ENCODE data around the gene HERC5.
"Not testable (repeated sequence)": the region's sequence is repeated elsewhere in the genome, so short reads cannot be mapped to it uniquely, and the experiment has no call there.

Gene HERC5

DNA sequence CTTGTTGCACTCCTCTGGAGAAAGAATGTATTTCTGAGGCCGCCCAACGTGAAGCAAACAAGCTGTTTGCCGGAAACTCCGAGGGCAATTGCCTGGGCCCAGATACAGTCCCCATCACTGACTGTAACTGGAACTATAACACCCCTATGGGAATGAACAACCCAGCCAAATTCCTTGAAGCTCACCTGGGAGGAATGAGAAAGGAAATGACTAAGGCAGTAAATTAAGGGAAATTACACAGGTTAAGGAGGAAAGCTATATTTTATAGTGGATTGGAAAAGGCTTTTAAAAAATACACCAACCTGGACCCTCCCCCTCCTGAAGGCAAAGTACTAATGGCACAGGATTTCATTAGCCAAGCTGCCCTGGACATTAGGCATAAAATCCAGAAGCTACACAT, 11.7 kb upstream of the HERC5 start:
- TF ChIP-seq, protein P1, sequence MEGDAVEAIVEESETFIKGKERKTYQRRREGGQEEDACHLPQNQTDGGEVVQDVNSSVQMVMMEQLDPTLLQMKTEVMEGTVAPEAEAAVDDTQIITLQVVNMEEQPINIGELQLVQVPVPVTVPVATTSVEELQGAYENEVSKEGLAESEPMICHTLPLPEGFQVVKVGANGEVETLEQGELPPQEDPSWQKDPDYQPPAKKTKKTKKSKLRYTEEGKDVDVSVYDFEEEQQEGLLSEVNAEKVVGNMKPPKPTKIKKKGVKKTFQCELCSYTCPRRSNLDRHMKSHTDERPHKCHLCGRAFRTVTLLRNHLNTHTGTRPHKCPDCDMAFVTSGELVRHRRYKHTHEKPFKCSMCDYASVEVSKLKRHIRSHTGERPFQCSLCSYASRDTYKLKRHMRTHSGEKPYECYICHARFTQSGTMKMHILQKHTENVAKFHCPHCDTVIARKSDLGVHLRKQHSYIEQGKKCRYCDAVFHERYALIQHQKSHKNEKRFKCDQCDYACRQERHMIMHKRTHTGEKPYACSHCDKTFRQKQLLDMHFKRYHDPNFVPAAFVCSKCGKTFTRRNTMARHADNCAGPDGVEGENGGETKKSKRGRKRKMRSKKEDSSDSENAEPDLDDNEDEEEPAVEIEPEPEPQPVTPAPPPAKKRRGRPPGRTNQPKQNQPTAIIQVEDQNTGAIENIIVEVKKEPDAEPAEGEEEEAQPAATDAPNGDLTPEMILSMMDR (conservative IDR thresholded peaks at IDR 0.05; ENCODE audit: control insufficient read depth, insufficient read depth, low read depth, low read length): no peak
- DNase-seq (ENCODE audit: low read depth): no peak
- H3K4me3 ChIP-seq (ENCODE audit: control insufficient read depth, low read depth, low read length): no peak overlapping the region

DNA sequence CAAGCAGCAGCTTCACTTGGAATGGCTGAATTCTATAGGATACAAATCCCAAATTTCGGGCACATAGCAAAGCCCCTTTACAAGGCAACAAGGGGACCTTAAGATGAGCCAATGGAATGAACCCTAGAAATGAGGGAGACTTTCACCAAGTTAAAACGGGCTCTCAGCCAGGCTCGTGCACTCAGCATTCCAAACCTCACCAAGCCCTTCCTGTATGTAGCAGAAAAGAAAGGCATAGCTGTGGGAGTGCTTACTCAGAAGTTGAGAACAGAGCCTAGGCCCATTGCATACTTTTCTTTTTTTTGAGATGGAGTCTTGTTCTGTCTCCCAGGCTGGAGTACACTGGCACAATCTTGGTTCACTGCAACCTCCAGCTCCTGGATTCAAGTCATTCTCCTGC, 10.8 kb upstream of the HERC5 start:
- no peak for DNase-seq (ENCODE audit: low read depth)
- TF ChIP-seq, protein P1 (conservative IDR thresholded peaks at IDR 0.05; ENCODE audit: control insufficient read depth, insufficient read depth, low read depth, low read length): no peak
- no peak overlapping the region for H3K4me3 ChIP-seq (ENCODE audit: control insufficient read depth, low read depth, low read length)

DNA sequence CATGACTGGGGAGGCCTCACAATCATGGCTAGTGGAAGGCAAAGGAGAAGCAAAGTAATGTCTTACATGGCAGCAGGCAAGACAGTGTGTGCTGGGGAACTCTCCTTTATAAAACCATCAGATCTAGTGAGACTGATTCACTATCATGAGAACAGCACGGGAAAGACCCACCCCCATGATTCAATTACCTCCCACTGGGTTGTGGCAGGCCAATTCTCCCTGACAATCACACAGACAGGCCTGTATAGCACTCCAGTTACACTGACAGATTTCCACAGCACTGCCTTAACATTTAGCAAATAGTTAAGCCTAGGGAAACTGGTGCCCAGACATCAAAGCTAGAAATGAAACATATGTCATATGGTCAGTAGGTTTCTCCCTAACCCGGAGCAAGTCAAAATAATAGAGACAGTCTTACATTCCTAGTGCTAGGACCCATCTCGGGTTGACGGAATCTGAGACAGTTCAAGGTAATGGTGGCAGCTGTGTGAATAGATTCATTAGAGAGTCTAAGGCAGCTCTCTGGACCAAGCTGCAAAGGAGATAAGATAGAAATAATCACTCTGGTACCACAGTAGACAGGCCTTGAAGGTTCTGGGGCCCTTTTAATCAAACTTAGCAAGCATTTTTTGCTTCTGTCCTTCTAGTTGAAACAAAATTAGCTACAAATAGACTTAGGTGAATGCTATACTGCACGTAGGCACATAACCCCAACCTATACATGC, 9.4 kb upstream of the HERC5 start:
- DNase-seq (ENCODE audit: low read depth): no peak
- H3K4me3 ChIP-seq (ENCODE audit: control insufficient read depth, low read depth, low read length): no peak overlapping the region
- TF ChIP-seq, protein P1 (conservative IDR thresholded peaks at IDR 0.05; ENCODE audit: control insufficient read depth, insufficient read depth, low read depth, low read length): no peak

DNA sequence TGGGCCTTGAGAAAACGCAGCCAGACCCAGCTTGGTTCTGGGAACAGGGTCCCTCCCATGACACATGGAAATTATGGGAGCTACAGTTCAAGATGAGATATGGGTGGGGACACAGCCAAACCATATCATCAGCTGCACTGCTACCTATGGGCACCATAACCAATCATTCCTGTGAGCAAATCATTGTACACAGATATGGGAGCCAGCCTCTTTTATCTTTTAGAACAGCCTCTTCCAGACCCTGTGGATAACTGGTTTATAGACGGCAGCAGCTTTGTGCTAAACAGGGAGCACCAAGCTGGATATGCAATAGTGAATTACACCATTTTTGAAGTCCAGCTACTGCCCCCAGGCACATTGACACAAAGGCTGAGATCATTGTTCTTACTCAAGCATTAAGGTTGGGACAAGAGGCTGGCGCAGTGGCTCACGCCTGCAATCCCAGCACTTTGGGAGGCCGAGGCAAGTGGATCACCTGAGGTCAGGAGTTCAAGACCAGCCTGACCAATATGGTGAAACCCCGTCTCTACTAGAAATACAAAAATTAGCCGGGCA, 8.6 kb upstream of the HERC5 start:
- not testable (repeated sequence) for DNase-seq (ENCODE audit: low read depth); H3K4me3 ChIP-seq (ENCODE audit: control insufficient read depth, low read depth, low read length)

DNA sequence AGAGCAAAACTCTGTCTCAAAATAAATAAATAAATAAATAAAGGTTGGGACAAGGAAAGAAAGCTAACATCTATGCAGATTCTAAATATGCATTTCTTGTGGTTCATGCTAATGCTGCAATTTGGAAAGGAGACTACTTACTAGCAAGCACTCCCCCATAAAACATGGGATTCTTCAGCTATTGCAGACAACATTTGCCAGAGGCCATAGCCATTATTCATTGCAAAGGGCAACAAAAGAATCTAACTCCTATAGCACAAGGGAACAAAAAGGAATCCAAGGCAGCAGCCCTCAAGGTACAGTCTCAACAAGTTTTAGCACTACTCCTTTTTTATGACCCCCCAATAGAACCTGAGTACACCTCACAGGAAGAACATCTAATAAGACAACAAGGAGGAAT, 8.0 kb upstream of the HERC5 start:
- TF ChIP-seq, protein P1 (conservative IDR thresholded peaks at IDR 0.05; ENCODE audit: control insufficient read depth, insufficient read depth, low read depth, low read length): no peak
- H3K4me3 ChIP-seq (ENCODE audit: control insufficient read depth, low read depth, low read length): no peak overlapping the region
- no peak for DNase-seq (ENCODE audit: low read depth)

DNA sequence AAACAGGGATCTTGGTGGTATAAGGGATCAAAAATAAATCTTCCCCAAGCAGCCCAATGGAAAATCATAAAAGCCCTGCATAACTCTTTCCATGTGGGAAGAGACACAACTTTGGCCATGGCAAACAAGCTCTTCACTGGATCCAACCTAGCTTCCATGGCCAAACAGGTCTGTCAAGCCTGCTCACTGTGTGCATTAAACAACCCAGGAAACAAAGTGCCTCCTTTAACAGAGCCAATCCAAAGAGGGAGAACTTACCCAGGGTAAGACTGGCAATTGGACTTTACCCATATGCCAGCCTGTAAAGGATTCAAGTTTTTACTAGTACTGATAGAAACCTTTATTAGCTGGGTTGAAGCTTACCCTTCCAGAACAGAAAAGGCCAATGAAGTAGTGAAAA, 7.6 kb upstream of the HERC5 start:
- no peak overlapping the region for H3K4me3 ChIP-seq (ENCODE audit: control insufficient read depth, low read depth, low read length)
- no peak for DNase-seq (ENCODE audit: low read depth)
- TF ChIP-seq, protein P1 (conservative IDR thresholded peaks at IDR 0.05; ENCODE audit: control insufficient read depth, insufficient read depth, low read depth, low read length): no peak

DNA sequence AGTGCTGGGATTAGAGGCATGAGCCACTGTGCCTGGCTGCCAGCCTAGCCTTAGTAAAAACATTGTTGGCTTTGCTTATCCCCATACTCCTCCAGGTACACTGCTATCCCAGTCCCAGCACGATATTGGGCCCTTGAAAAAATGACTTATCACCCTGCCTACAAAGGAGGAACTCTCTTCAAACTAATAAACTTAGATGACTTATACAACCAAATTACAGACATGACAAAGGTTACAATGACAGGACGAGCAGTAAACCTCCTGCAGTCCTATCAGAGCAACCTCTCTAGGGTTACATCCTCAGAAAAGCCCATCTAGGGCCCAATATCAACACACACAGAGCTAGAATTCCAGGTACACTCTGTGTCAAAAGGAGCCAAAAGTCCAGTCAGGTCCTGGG, 5.7 kb upstream of the HERC5 start:
- TF ChIP-seq, protein P1 (conservative IDR thresholded peaks at IDR 0.05; ENCODE audit: control insufficient read depth, insufficient read depth, low read depth, low read length): no peak
- no peak overlapping the region for H3K4me3 ChIP-seq (ENCODE audit: control insufficient read depth, low read depth, low read length)
- no peak for DNase-seq (ENCODE audit: low read depth)

Data from fibroblast of mammary gland (primary cell).